Stimulated activated CD8-positive, alpha-beta memory T cell treated with anti-CD3 and anti-CD28 coated beads, Interleukin-2, amount 100 ng/mL, for 1 hour (primary cell): ENCODE data around the gene SPTLC3.

ENCODE experiments used
- DNase-seq, 2 donors: peaks; one replicate each; pipeline ENCODE4 v3.0.0-alpha.2; 2020; ENCODE audit warnings: low read depth in 2 of 2

Gene SPTLC3

DNA sequence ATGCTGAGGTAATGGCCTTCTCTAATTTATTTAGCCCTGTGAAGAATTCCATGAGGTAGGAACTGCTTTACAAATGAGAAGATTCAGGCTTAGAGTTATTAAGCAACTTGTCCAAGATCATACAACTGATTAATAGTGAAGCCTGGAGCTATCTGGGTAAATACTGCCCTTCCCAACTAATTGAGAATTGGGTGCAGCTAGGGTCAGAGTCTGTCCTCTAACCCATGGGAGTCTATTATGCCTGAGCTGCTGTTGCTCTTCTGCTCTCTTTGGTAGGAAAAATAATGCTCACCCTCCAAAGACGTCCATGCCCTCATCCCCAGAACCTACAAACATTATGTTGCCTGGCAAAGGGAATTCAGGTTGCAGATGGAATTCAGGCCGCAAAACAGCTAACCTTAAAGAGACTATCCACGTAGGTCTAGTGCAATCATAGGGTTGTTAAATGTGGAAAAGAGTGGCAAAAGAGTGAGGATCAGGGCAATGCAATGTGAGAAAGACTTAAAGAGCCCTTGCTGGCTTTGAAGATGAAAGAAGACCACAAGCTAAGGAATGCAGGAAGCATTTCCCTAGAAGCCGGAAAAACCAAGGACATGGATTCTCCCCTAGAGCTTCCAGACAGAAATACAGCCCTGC is 90.1 kb downstream of the SPTLC3 start:
- no peak for DNase-seq

DNA sequence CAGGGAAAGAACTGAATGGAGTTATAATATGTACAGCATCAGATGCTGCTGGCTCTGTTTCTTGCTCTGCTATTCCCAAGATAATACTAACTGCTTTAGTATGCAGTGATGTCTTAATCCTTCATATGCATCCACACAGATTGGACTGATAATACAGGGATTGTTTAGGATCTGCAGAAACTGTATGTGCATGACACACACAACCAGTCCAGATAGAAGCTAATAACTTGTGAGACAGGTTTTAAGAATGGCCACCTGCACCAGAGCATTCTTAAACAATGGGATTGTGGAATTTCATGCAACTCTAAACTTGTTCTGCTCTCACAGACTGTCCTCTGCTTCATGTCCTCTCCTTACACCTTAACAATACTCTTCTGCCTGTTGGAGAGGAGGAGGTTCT is 90.9 kb downstream of the SPTLC3 start:
- DNase-seq: no peak

DNA sequence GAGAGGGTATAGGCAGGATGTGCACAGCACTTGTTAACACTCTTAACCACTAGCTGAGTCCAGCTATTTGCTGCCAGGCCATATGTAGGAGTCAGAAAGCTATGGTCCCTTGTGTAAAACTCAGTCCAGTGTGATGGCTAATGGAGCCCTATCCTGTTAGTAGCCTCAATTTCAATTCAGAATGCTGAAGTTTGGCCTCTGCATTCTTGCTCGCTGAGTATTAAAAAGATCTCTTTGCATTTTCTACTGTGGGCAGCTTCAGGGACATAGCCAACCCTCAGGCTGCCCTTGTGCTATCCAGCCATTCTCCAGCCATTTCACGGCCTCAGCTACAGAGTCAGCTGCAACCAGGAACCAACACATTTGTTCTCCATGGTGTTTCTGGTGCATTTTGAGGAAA is 92.5 kb downstream of the SPTLC3 start:
- no peak for DNase-seq

DNA sequence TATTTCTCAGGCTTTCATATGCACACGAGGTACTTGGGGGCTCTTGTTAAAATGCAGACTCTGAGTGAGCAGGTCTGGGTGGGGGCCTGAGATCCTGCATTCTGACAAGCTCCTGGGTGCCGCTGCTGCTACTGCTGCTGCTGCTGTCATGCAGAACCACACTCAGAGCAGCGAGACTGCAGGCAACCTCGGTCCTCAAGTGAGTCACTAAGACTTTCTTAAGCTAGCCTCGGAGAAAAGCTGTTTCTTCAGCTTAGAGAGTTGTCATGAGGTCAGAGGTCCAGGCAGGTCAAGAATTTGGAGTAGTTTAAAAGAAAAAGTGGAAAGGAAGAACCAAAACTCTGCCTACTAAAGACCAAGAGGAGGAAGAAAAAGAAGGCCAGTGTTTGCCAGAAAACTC is 92.9 kb downstream of the SPTLC3 start:
- DNase-seq: no peak

- no peak for DNase-seq
Observed at GRCh38 chr20:13102237-13102636, 93.5 kb downstream of the SPTLC3 start.

DNA sequence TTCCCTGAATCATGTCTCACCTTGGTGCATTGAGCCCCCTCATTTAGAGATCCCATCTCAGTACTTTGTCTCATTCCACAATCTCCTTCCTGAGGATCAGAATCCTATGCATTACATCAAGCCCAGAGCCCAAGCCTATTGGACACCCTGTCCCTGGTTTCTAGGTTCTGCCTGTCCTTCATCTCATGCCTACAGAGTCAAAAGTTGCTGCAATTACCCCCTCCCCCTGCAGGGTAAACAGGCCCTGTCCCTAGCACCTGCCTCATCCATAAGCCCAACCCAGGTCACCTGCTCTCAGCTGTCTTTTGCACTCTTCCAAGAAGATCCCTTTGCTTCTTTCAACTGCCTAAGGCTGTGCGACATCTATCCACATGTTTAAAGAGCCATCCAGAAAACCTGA is 93.9 kb downstream of the SPTLC3 start:
- DNase-seq: no peak

DNA sequence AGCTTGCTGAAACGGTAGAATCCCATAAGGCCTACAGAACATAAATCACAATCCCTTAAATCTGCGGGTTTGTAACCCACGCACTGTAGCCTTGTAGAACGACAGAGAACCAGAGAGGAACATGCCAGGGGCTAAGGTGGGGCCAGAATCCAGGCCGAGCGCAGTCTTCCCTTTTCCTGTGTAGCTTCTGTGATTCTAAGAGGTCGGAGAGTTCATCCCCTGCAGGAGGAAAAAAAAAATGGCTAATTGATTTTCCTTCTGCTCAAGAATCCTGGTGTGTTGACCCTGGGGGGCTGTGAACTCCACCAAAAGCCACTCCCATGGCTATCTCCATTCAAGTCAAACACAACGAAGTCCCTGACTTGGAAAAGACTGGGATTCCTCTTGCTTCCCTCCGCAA is 96.3 kb downstream of the SPTLC3 start:
- no peak for DNase-seq

- no peak for DNase-seq
Observed at GRCh38 chr20:13105864-13106457, 97.2 kb downstream of the SPTLC3 start.

DNA sequence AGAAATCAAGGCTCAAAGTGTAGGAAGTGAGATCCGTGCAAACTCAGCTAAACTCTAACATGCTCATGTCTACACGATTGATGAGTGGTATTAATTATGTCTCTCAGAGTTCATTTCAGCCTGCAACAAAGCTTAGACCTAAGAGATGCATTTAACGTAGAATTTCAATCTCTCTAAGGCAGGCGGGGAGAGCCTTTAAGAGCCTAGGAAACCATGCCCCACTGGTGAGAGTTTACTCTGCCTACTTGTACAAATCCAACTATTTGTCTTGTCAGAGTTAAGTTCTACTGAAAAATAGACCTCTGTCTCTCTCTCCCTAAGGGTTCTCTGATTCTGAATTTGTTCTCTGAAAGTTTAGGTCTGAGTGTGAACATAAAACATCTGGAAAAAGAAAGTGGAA is 100.9 kb downstream of the SPTLC3 start:
- DNase-seq: no peak

- DNase-seq: no peak
Observed at GRCh38 chr20:13110796-13111195, 102.0 kb downstream of the SPTLC3 start.

GRCh38 chr20:13111249-13111911 is 102.6 kb downstream of the SPTLC3 start:
- no peak for DNase-seq

DNA sequence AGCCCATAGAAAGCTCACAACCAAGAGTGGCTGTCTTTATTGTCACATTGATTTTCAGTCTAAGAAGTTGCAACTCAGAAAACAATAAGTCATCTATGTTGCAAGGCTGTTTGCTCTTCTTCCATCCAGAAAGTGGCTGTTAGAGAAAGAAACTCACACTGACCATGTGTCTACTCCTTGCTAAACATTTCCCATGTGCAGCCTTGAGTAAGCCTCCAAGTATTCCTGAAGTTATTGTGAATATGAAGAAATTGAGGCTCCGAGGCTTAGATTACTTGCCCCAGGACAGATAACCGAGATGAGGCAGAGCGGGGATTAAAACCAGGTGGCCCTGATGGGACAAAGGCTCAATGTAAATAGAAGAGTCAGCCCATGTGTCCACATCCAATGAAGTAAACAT is 105.0 kb downstream of the SPTLC3 start:
- no peak for DNase-seq

GRCh38 chr20:13117200-13117599 is 108.4 kb downstream of the SPTLC3 start:
- DNase-seq: no peak

DNA sequence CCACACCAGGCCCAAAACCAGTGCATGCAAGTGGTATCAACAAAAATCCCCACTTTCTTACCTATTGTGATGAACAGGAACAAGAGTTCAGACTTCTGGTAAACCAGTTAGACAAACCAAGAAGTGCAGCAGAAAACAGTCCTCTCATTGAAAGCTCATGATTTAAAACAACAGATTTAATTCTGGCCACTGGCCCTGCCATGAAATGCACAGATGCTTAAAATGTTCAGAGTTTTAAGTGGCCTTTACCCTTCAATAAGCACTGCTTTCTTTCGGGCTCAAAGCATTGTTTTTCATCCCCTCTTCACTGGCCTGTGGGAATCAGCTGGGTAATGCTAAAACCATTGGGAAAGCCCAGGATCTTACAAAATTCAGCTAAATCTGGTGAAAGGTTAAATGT is 109.9 kb downstream of the SPTLC3 start:
- no peak for DNase-seq

DNA sequence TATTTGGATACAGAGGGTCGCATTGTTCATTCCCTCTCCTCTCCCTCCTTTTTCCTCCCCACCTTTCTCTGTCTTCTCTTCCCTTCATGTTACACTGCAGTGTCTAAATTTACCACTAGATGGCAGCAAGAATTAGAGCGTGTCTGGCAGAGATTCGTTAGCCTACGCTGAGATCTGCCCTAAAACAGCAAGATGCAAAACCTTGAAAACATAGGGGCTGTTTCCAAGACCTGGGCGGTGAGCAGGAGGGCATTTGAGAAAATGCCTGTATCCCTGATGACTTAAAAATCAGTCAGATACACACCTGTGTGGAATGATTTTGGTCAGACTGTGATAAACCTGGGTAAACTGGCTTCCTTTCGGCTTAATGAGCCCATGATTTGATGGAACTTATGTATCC is 110.8 kb downstream of the SPTLC3 start:
- DNase-seq: peak in 1 of 2 donors; percentile 1

GRCh38 chr20:13120471-13120870 is 111.7 kb downstream of the SPTLC3 start:
- no peak for DNase-seq

DNA sequence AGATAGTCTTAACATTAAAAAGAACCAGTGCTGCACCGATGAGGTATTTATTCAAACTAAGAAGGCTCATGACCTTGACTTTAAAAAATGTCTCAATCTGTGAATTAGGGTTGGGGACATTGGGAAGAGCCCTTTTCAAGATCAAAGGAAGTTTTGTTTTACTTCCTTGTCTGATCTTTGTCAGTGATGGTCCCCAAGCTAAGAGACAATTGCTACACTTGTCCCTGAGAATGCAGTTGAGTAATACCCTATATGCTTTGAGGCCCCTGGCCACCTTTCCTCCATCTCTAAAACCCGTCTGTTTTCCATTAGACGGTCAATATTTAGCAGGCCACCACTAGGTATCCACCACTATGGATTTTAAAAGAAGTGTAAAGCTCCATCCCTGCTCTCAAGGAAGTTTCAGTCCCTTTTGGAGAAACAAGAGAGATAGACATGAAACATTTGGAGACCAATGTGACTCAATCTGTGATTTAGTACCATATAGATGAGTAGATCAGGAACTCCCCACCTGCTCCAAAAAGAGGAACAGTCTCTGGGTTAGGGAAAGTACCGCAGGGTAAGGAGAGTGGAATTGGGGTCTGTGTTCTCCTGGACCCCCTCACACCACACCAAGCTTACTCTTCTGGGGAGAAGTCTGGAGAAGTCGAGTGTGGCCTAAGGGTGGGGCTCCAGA is 113.2 kb downstream of the SPTLC3 start:
- DNase-seq: no peak

DNA sequence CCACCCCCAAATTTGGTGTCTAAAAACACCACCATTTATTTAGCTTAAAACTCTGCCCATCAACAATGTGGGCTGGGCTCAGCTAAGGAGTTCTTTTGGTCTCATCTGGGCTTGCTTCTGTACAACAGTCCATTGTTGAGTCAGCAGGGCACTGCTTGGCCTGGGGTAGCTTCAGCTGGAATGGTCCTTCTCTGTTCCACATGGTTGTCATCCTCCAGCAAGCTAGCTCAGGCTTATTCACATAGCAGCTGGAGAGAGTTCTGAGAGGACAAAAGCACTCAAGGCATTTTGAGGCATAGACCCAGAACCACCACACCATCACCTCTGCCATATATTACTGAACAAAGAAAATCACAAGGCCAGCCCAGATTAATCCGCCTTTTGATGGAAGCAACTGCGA is 116.7 kb downstream of the SPTLC3 start:
- no peak for DNase-seq

GRCh38 chr20:13128173-13128572 is 119.4 kb downstream of the SPTLC3 start:
- no peak for DNase-seq

DNA sequence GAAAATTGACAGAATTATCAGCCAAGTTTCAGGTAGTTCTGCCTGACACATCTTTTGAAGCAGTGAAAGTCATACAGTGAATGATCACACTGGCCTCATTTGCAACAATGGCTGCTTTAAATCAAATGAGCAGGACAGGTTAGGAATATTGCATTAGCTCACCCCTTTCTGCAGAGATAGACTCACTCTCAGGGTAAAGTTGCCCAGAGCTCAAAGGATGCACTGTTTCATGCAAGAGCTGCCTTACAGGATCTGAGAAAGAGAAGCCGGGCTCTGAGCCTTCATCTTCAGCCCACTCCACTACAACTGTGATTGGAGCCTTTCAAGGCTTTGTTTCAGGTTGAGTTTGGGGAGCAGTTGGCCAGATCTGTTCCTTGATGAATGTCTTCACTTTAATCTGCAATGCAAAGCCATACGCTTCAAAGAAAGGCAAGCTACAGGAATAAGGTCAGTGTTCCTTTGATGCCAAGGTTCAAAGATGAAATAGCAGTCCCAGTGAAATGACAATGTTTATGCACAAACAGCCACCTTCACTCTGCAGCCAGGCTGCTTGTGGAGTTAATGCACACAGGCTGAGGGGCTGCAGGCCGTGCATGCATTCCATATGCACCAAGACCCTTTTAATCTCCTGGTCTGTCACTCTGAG is 121.4 kb downstream of the SPTLC3 start:
- DNase-seq: no peak

GRCh38 chr20:13130707-13131103 is 121.9 kb downstream of the SPTLC3 start:
- no peak for DNase-seq

- DNase-seq: no peak
Observed at GRCh38 chr20:13131688-13132087, 122.9 kb downstream of the SPTLC3 start.
